ENCODE measurements around the gene CD84. TPM values are rescaled to one million over a fixed set of nuclear protein-coding genes. Genes with fewer than 3 reads are reported as not detected.

CD84 gene
- polyA plus RNA-seq, 3 donors: 14.5 to 33.5 (median 31.8) TPM

DNA sequence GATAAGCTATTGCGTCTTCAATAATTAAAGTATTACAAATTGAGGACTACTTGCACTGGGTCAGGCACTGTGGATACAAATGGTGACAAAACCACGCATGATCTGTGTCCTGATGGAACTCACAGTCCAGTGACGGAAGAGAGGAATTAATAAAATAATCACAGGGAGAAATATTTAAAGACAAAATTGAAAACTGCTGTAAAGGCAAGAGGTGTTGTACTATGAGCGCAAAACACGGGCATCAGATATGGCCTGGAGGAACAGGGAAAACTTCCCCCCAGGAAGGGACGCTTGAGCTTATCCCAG, 39.7 kb downstream of the CD84 start:
- Mint-ChIP-seq H3K27me3 (ENCODE audit: low read depth in 3 of 3) (no peaks in the 10 kb centered on the region), H3K36me3 (peaks cover 17 to 22% of the 10 kb centered on the region in 2 donors), H3K9me3 (peaks cover 6 to 22% (median 13%) of the 10 kb centered on the region in 7 donors), H3K4me1 (peaks cover 32% of the 10 kb centered on the region), H3K27ac (peak overlapping the region in 2 of 7 donors; percentile 56 to 92), H3K4me3 (no peak overlapping the region)
- Histone ChIP-seq H4K20me1 (ENCODE audit: insufficient read depth, low read length) (no peaks in the 10 kb centered on the region), H3K27me3 (ENCODE audit: control insufficient read depth in 2 of 2, insufficient read depth in 2 of 2, low read length in 2 of 2) (no peaks in the 10 kb centered on the region), H3K9me3 (replicated peaks in 1 of 2; ENCODE audit: control insufficient read depth in 1 of 2, insufficient read depth in 1 of 2, low read length in 2 of 2) (peaks cover 4 to 15% of the 10 kb centered on the region in 2 donors), H3K4me2 (replicated peaks; ENCODE audit: extremely low read depth, low read length, poor library complexity, severe bottlenecking) (no peak overlapping the region), H2AFZ (ENCODE audit: insufficient read depth, low read depth, low read length, poor library complexity, severe bottlenecking) (no peak overlapping the region), H3K9ac (ENCODE audit: insufficient read depth, low read length, poor library complexity, severe bottlenecking) (no peak overlapping the region), H3K4me1 (ENCODE audit: control insufficient read depth in 1 of 2, insufficient read depth in 2 of 2, low read length in 2 of 2) (peaks cover 13 to 17% of the 10 kb centered on the region in 2 donors), H3K4me3 (replicated peaks in 1 of 3; ENCODE audit: low read depth in 2 of 3, low read length in 3 of 3) (no peak overlapping the region), H3K36me3 (replicated peaks in 1 of 2; ENCODE audit: control insufficient read depth in 1 of 2, insufficient read depth in 2 of 2, low read length in 2 of 2) (no peaks in the 10 kb centered on the region), H3K79me2 (ENCODE audit: insufficient read depth, low read length) (peaks cover 4% of the 10 kb centered on the region), H3K27ac (ENCODE audit: low read depth in 1 of 2, low read length in 2 of 2) (no peak overlapping the region)
- intact Hi-C loops (cut with micrococcal nuclease): no loop called here
- no peak for TF ChIP-seq CTCF (IDR thresholded peaks at IDR 0.05)
- WGBS (ENCODE audit: insufficient coverage): 53% methylated on average over 3 of the region's 6 CpGs
- no peak for DNase-seq

DNA sequence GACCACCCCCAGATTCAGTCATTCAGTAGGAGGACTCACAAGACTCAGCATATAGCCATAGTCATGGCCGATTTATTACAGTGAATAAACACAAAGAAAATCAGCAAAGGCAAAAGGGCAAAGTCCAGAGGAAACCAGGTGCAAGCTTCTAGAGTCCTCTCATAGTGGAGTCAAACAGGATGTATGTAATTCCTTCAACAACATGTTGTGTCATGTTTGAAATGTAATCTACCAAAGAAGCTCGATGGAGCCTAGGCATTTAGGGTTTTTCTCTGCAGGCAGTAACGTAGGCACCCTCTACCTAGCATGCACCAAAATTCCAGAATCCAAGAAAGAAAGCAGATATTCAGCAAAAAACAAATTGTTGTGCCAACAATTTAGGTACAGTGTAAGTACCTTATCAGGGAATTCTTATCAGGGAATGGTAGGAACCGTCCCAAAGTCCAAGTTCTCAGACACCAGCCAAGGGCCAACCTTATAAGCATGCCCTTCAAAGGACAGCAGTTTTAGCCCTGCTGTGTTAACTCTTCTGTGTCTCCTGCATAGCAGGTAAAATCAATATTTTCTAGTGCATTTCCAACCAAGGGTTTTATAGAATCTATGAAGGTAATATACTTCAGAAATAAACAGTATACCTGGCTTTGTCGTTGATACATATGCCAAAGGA, 40.2 kb downstream of the CD84 start:
- Mint-ChIP-seq H3K9me3 (peaks cover 8 to 27% (median 17%) of the 10 kb centered on the region in 7 donors), H3K4me1 (peaks cover 27% of the 10 kb centered on the region), H3K27ac (no peak overlapping the region), H3K36me3 (peaks cover 17 to 22% of the 10 kb centered on the region in 2 donors), H3K4me3 (no peak overlapping the region), H3K27me3 (ENCODE audit: low read depth in 3 of 3) (no peaks in the 10 kb centered on the region)
- no peak overlapping the region for H3K27ac ChIP-seq (ENCODE audit: low read depth in 1 of 2, low read length in 2 of 2)
- DNase-seq: no peak
- no peak overlapping the region for H3K4me3 ChIP-seq (replicated peaks in 1 of 3; ENCODE audit: low read depth in 2 of 3, low read length in 3 of 3)
- H2AFZ ChIP-seq (ENCODE audit: insufficient read depth, low read depth, low read length, poor library complexity, severe bottlenecking): no peak overlapping the region
- H3K79me2 ChIP-seq (ENCODE audit: insufficient read depth, low read length): no peaks in the 10 kb centered on the region
- H3K4me1 ChIP-seq (ENCODE audit: control insufficient read depth in 1 of 2, insufficient read depth in 2 of 2, low read length in 2 of 2): peaks cover 12 to 17% of the 10 kb centered on the region in 2 donors
- H3K4me2 ChIP-seq (replicated peaks; ENCODE audit: extremely low read depth, low read length, poor library complexity, severe bottlenecking): no peak overlapping the region
- no CpG with 5 or more reads among the region's 5 CpGs for WGBS (ENCODE audit: insufficient coverage)
- TF ChIP-seq CTCF (IDR thresholded peaks at IDR 0.05): no peak
- intact Hi-C loops (cut with micrococcal nuclease): no loop called here
- H3K9ac ChIP-seq (ENCODE audit: insufficient read depth, low read length, poor library complexity, severe bottlenecking): no peak overlapping the region
- H4K20me1 ChIP-seq (ENCODE audit: insufficient read depth, low read length): no peaks in the 10 kb centered on the region
- H3K27me3 ChIP-seq (ENCODE audit: control insufficient read depth in 2 of 2, insufficient read depth in 2 of 2, low read length in 2 of 2): no peaks in the 10 kb centered on the region
- H3K36me3 ChIP-seq (replicated peaks in 1 of 2; ENCODE audit: control insufficient read depth in 1 of 2, insufficient read depth in 2 of 2, low read length in 2 of 2): no peaks in the 10 kb centered on the region
- peaks cover 4 to 21% of the 10 kb centered on the region in 2 donors for H3K9me3 ChIP-seq (replicated peaks in 1 of 2; ENCODE audit: control insufficient read depth in 1 of 2, insufficient read depth in 1 of 2, low read length in 2 of 2)

Measured in CD14-positive monocyte (primary cell).